Mesothelial cell of epicardium (in vitro differentiated cells): Measurements from ENCODE around the gene PLET1. TPM values are rescaled to one million over a fixed set of nuclear protein-coding genes. Genes with fewer than 3 reads are reported as not detected.
A peak's percentile ranks its signal among the peaks of the same experiment; 100 is the strongest.

Experiments
- DNase-seq, 2 experiments: peaks; one replicate each; pipeline ENCODE4 v3.0.0; 2021; ENCODE audit warnings: low spot score in 2 of 2; ENCODE audit not compliant: unreplicated experiment in 2 of 2
- H3K27ac Mint-ChIP-seq: 2 replicates; pipeline ENCODE4 v1.8.0; 2021; ENCODE audit warnings: mixed read lengths
- H3K27me3 Mint-ChIP-seq: 2 replicates; pipeline ENCODE4 v1.8.0; 2021; ENCODE audit warnings: low read depth, mixed read lengths
- H3K36me3 Mint-ChIP-seq: 2 replicates; pipeline ENCODE4 v1.8.0; 2021; ENCODE audit warnings: mixed read lengths
- H3K4me1 Mint-ChIP-seq: 2 replicates; pipeline ENCODE4 v1.8.0; 2021; ENCODE audit warnings: mixed read lengths
- H3K4me3 Mint-ChIP-seq: 2 replicates; pipeline ENCODE4 v1.8.0; 2021; ENCODE audit warnings: mild to moderate bottlenecking, moderate library complexity, mixed read lengths
- H3K9me3 Mint-ChIP-seq: 2 replicates; pipeline ENCODE4 v1.8.0; 2021; ENCODE audit warnings: mixed read lengths
- total RNA-seq: library from RNA; stranded (reverse); gene quantifications from 3 replicates; pipeline ENCODE4 v1.2.1, GENCODE V29; 2021
- TF ChIP-seq, protein P1 (sequence below): fragments of 200-600 bp; sonication (generic); IDR thresholded peaks from one replicate; pipeline ENCODE4 v1.5.0; 2021; ENCODE audit warnings: antibody characterized with exemption; ENCODE audit not compliant: unreplicated experiment

PLET1 gene
- total RNA-seq, 1 donor from 2014 or later, result not detected

DNA sequence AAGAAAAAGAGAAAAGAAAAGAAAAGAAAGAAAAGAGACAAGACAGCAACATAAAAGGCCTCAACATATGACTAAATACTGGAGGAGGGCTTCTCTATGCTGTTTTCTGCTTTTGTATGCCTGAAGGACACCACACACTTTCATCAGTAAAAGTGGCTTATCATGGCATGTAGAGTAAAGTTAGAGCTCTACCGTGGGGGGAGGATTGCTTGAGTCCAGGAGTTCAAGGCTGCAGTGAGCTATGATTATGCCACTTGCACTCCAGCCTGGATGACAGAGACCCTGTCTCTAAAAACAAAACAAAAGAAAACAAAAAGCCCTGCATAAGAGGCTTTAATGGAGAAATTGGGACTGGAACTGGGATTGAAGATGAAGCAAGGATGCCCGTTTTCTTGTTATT is 28.7 kb downstream of the PLET1 start:
- peaks cover 16% of the 10 kb centered on the region for H3K4me1 Mint-ChIP-seq
- H3K36me3 Mint-ChIP-seq, result peaks cover 34% of the 10 kb centered on the region
- no peak for DNase-seq
- no peaks in the 10 kb centered on the region for H3K27me3 Mint-ChIP-seq
- H3K9me3 Mint-ChIP-seq, result no peaks in the 10 kb centered on the region
- no peak overlapping the region for H3K27ac Mint-ChIP-seq
- no peak overlapping the region for H3K4me3 Mint-ChIP-seq
- TF ChIP-seq, protein P1, sequence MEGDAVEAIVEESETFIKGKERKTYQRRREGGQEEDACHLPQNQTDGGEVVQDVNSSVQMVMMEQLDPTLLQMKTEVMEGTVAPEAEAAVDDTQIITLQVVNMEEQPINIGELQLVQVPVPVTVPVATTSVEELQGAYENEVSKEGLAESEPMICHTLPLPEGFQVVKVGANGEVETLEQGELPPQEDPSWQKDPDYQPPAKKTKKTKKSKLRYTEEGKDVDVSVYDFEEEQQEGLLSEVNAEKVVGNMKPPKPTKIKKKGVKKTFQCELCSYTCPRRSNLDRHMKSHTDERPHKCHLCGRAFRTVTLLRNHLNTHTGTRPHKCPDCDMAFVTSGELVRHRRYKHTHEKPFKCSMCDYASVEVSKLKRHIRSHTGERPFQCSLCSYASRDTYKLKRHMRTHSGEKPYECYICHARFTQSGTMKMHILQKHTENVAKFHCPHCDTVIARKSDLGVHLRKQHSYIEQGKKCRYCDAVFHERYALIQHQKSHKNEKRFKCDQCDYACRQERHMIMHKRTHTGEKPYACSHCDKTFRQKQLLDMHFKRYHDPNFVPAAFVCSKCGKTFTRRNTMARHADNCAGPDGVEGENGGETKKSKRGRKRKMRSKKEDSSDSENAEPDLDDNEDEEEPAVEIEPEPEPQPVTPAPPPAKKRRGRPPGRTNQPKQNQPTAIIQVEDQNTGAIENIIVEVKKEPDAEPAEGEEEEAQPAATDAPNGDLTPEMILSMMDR, result no peak

DNA sequence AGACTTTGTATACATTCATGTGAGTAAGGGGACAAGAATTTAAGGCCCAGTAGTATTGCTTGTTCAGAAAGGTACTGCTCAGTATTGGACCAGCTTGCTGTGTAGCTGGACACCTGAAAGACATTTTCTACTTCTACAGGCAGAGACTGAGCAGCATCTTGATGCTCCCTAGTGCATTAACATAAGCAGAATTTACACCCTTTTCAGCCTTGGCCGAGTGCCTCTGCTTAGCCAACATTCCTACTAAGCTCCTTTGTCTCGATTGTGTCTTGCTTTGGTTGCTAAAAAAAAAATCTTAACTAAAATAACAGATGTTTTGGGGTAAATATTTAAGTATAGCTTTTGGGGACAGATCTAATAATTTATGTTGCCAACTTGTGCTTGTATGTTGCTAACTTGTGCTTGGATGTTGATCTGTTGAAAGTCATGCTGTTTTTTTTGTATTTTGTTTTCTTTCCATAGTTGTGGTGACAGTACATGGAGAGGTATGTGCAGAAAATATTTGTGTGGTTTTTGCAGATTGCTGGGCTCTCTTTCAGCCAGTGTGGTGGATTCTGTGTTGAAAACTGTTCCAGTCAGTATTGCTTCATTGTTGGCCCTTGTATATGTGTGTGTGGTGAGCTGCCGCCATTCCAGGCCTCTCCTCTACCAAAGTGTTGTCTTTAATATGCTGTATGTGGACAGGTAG is 30.8 kb downstream of the PLET1 start:
- H3K4me3 Mint-ChIP-seq, result no peak overlapping the region
- no peak overlapping the region for H3K27ac Mint-ChIP-seq
- H3K9me3 Mint-ChIP-seq, result no peaks in the 10 kb centered on the region
- peaks cover 19% of the 10 kb centered on the region for H3K4me1 Mint-ChIP-seq
- no peak for DNase-seq
- H3K27me3 Mint-ChIP-seq, result no peaks in the 10 kb centered on the region
- peaks cover 19% of the 10 kb centered on the region for H3K36me3 Mint-ChIP-seq
- TF ChIP-seq, protein P1, result no peak

DNA sequence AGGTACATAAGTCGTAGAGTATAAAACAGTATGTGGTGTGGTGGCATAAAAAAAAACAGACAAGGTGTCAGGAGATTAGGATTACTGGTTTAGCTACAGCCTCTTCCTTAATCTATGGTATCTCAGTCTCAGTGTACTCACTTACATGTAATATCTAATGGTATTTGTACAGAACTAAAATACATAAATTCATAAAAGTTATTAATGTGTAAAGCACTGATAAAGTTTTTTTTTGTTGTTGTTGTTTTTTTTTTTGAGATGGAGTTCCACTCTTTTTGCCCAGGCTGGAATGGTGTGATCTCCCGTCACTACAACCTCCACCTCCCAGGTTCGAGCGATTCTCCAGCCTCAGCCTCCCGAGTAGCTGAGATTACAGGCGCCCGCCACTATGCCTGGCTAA is 31.5 kb downstream of the PLET1 start:
- Mint-ChIP-seq H3K9me3 (no peaks in the 10 kb centered on the region), H3K4me1 (peaks cover 19% of the 10 kb centered on the region), H3K27me3 (no peaks in the 10 kb centered on the region), H3K4me3 (no peak overlapping the region), H3K27ac (no peak overlapping the region), H3K36me3 (peaks cover 25% of the 10 kb centered on the region)
- no peak for DNase-seq
- TF ChIP-seq, protein P1, result no peak

DNA sequence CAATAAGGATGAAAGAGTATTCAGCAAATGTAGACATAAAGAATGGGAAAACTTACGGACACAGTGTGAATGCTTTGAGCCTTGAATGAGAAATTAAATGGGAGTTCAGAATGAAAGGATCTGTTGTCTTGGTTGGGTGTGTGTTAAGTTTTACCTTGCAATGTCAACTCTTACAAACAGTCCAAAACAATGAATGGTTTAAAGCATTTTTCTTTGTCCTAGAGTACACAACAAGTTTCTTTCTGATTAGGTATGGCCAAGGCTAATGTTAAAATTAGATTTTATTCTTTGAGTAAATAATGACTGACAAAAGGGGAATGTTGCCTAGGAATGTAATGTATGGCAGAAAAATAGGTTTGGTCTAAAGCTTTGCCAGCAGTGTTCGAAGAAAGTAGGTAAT is 32.0 kb downstream of the PLET1 start:
- DNase-seq, result no peak
- H3K9me3 Mint-ChIP-seq, result no peaks in the 10 kb centered on the region
- H3K4me1 Mint-ChIP-seq, result peaks cover 19% of the 10 kb centered on the region
- no peaks in the 10 kb centered on the region for H3K27me3 Mint-ChIP-seq
- no peak overlapping the region for H3K4me3 Mint-ChIP-seq
- H3K36me3 Mint-ChIP-seq, result peaks cover 26% of the 10 kb centered on the region
- TF ChIP-seq, protein P1, result no peak
- H3K27ac Mint-ChIP-seq, result no peak overlapping the region

DNA sequence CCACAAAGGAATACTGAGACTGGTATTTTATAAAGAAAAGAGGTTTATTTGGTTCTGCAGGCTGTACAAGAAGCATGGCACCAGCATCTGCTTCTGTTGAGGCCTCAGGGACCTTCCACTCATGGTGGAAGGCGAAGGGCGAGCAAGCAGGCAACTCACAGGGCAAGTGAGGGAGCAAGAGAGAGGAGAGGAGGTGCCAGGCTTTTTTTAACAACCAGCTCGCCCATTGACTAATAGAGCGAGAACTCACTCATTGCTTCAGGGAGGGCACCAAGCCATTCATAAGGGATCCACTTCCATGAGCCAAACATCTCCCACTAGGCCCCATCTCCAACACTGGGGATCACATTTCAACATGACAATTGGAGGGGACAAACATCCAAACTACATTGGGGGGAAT is 33.2 kb downstream of the PLET1 start:
- TF ChIP-seq, protein P1, result no peak
- DNase-seq, result no peak
- H3K36me3 Mint-ChIP-seq, result peaks cover 24% of the 10 kb centered on the region
- H3K4me1 Mint-ChIP-seq, result peaks cover 19% of the 10 kb centered on the region
- H3K4me3 Mint-ChIP-seq, result peak overlapping the region; percentile 88
- no peaks in the 10 kb centered on the region for H3K27me3 Mint-ChIP-seq
- H3K9me3 Mint-ChIP-seq, result no peaks in the 10 kb centered on the region
- peak overlapping the region; percentile 86 for H3K27ac Mint-ChIP-seq
